ENCODE results near the gene SUPT4H1. TPM values are rescaled to one million over a fixed set of nuclear protein-coding genes. Genes with fewer than 3 reads are reported as not detected.

Gene SUPT4H1
- total and polyA plus RNA-seq, 9 of the 15 experiments (the other 6 are each of a cell fraction or from before 2014, with no cell fraction given) = 62.1 to 320 (median 117) TPM

GRCh38 chr17:58337210-58337599, 14.8 kb downstream of the SUPT4H1 start (continued):
- peak; percentile 48 for TF ChIP-seq ZNF592 (IDR thresholded peaks at IDR 0.05)
- TF ChIP-seq ID3 (CRISPR knock-in tag; IDR thresholded peaks at IDR 0.05) = no peak
- 0 out of 2 replicates have a peak, but pooled peaks have one; percentile 37 for TF ChIP-seq ID3 (tag; IDR thresholded peaks at IDR 0.05)
- TF ChIP-seq CEBPG (CRISPR knock-in tag; IDR thresholded peaks at IDR 0.05) = no peak
- no peak for TF ChIP-seq CEBPG (tag; conservative IDR thresholded peaks at IDR 0.05 in 1 of 2, IDR thresholded peaks at IDR 0.05 in 1 of 2)
- peak; percentile 36; the same call in 1 of the 2 replicates for TF ChIP-seq TEAD2 (tag; IDR thresholded peaks at IDR 0.05)
- TF ChIP-seq THAP7 (CRISPR knock-in tag; IDR thresholded peaks at IDR 0.05) = no peak
- TF ChIP-seq SREBF2 (CRISPR knock-in tag; IDR thresholded peaks at IDR 0.05) = no peak
- TF ChIP-seq BCOR (IDR thresholded peaks at IDR 0.05) = no peak
- TF ChIP-seq IRF1 (CRISPR knock-in tag; IDR thresholded peaks at IDR 0.05; ENCODE audit: borderline replicate concordance) = no peak
- peak in 2 of 3 experiments; percentile 19 to 61 for TF ChIP-seq YY1 (IDR thresholded peaks at IDR 0.05; ENCODE audit: borderline replicate concordance in 1 of 3, control insufficient read depth in 1 of 3, extremely low read depth in 1 of 3, insufficient read depth in 3 of 3, insufficient read length in 1 of 3, insufficient replicate concordance in 2 of 3, low read depth in 1 of 3, low read length in 2 of 3)
- no peak for TF ChIP-seq ZBED1 (IDR thresholded peaks at IDR 0.05)
- no peak for TF ChIP-seq SMARCC2 (IDR thresholded peaks at IDR 0.05; ENCODE audit: low read depth)
- TF ChIP-seq ZNF133 (CRISPR knock-in tag; IDR thresholded peaks at IDR 0.05) = no peak
- 0 out of 2 replicates have a peak, but pooled peaks have one; percentile 59 for TF ChIP-seq KLF10 (CRISPR knock-in tag; IDR thresholded peaks at IDR 0.05)
- no peak for TF ChIP-seq NR4A1 (CRISPR knock-in tag; IDR thresholded peaks at IDR 0.05)
- 0 out of 2 replicates have a peak, but pooled peaks have one; percentile 23 for TF ChIP-seq NR4A1 (tag; IDR thresholded peaks at IDR 0.05)
- peak; percentile 15; the same call in 1 of the 2 replicates for TF ChIP-seq NCOR1 (IDR thresholded peaks at IDR 0.05)
- TF ChIP-seq ETS1 (conservative IDR thresholded peaks at IDR 0.05; ENCODE audit: control insufficient read depth, low read depth, low read length) = no peak
- no peak for TF ChIP-seq MNT (conservative IDR thresholded peaks at IDR 0.05)
